ENCODE results near the gene PCDHA10. TPM values are rescaled to one million over a fixed set of nuclear protein-coding genes. Genes with fewer than 3 reads are reported as not detected.
"Not testable (repeated sequence)": the region's sequence is repeated elsewhere in the genome, so short reads cannot be mapped to it uniquely, and the experiment has no call there.

PCDHA10 gene
- total RNA-seq = not detected in 2 replicates

GRCh38 chr5:140855772-140856674 is at the start of gene PCDHA10:
PCDHA10 (plus strand) TSS chr5:140855897; CDS start chr5:140856049, 152 bp downstream.
- intact Hi-C loops (cut with micrococcal nuclease) = no loop called here

GRCh38 chr5:140806834-140807775 is 48.6 kb upstream of the PCDHA10 start, which contains the start of gene PCDHA4:
PCDHA4 (plus strand) TSS chr5:140807068.
- intact Hi-C loops (cut with micrococcal nuclease) = no loop called here

- intact Hi-C loops (cut with micrococcal nuclease) = not testable (repeated sequence)
These were observed 47.3 kb upstream of the PCDHA10 start for GRCh38 chr5:140808241-140808888.

- intact Hi-C loops (cut with micrococcal nuclease) = no loop called here
These were observed 46.8 kb upstream of the PCDHA10 start for GRCh38 chr5:140808889-140809291.

GRCh38 chr5:140821375-140822280 is 34.1 kb upstream of the PCDHA10 start, which contains the start of gene PCDHA5:
PCDHA5 (plus strand) TSS chr5:140821613.
- intact Hi-C loops (cut with micrococcal nuclease) = loop anchor here (10.0 kb wide), 1 partner anchor 543 kb away; the partner anchor contains the start of gene PCDHGA5

- intact Hi-C loops (cut with micrococcal nuclease) = loop anchor here (10.0 kb wide), 1 partner anchor 543 kb away; the partner anchor contains the start of gene PCDHGA5
These were observed 33.4 kb upstream of the PCDHA10 start for GRCh38 chr5:140822281-140822629.

- intact Hi-C loops (cut with micrococcal nuclease) = loop anchor here (10.0 kb wide), 1 partner anchor 542 kb away; the partner anchor contains the start of gene PCDHGA5
These were observed 32.7 kb upstream of the PCDHA10 start for GRCh38 chr5:140822969-140823368.

- intact Hi-C loops (cut with micrococcal nuclease) = loop anchor here (10.0 kb wide), 1 partner anchor 541 kb away; the partner anchor contains the start of gene PCDHGA5
These were observed 32.2 kb upstream of the PCDHA10 start for GRCh38 chr5:140823475-140823874.

- intact Hi-C loops (cut with micrococcal nuclease) = loop anchor here (2.0 to 10.0 kb wide), 2 partner anchors 23 to 537 kb away; partner anchors contain the start of gene PCDHGA5
These were observed 27.9 kb upstream of the PCDHA10 start, which contains the start of gene PCDHA6 for GRCh38 chr5:140827704-140828361. PCDHA6 (plus strand) TSS chr5:140827960; CDS start chr5:140828092, 132 bp downstream.

- intact Hi-C loops (cut with micrococcal nuclease) = loop anchor here (10.0 kb wide), 1 partner anchor 536 kb away; the partner anchor contains the start of gene PCDHGA5
These were observed 27.3 kb upstream of the PCDHA10 start for GRCh38 chr5:140828362-140828737.

- intact Hi-C loops (cut with micrococcal nuclease) = loop anchor here (5.0 to 10.0 kb wide), 2 partner anchors 38 to 535 kb away; partner anchors contain the start of genes PCDHA2 and PCDHGA5
These were observed 25.9 kb upstream of the PCDHA10 start for GRCh38 chr5:140829511-140830501.

- intact Hi-C loops (cut with micrococcal nuclease) = loop anchor here (5.0 kb wide), 1 partner anchor 42 kb away; the partner anchor contains the start of gene PCDHA2
These were observed 21.7 kb upstream of the PCDHA10 start, which contains the start of gene PCDHA7 for GRCh38 chr5:140833993-140834392. PCDHA7 (plus strand) TSS chr5:140834269; CDS start chr5:140834384, 115 bp downstream.

GRCh38 chr5:140834439-140835008 is 21.2 kb upstream of the PCDHA10 start:
- intact Hi-C loops (cut with micrococcal nuclease) = loop anchor here (5.0 kb wide), 1 partner anchor 42 kb away; the partner anchor contains the start of gene PCDHA2

- intact Hi-C loops (cut with micrococcal nuclease) = no loop called here
These were observed 19.8 kb upstream of the PCDHA10 start for GRCh38 chr5:140835622-140836510.
